Measurements from ENCODE around the gene SPACA5.

Gene SPACA5

DNA sequence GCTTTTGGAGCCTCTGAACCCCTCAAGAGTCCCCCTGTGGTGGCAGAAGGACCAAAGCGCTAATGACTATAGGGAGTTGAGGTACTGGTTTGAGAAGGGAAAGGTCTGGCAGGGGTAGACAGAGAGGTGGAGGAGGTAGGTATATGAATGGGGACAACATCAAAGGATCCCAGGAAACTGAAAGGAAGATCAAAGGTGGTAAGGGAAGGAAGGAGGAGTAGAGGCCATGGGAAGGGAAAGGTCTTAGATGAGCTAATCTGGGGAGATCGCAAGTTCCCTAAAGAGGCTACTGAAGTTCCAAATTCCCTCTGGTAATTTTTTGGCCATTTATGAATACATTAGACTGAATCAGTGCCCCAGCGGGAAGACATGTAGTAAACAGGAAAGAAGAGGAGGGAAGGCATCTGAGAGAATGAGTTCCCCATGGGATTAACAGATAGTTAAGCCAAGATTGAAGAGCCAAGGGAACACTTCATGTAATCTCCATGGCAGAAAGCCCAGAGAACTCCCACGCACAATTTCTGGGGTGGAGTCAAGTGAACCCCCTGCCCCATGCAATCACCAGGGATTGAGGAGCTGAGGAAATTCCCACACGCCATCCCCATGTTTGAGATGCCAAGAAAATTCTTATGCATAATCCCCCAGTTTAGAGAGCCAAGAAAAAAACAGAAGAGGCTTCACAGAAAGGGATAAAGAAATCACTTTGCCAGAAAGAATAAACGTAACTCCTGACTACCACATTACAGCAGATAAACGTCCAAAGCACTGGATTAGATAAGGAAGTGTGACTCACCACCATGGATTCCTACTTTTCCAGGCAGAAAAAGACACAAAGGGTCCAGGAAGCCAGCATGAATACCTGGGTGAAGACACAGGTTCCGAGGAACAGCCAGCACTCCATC lies 38.9 kb downstream of the SPACA5 start:
- Histone ChIP-seq H3K9ac (ENCODE audit: low read depth in 1 of 2, low read length in 2 of 2) (no peak overlapping the region), H3K9me3 (ENCODE audit: control insufficient read depth in 1 of 2, low read length in 2 of 2) (no peaks in the 10 kb centered on the region), H3K4me1 (ENCODE audit: control insufficient read depth in 1 of 2, insufficient read depth in 2 of 2, low read length in 2 of 2) (no peaks in the 10 kb centered on the region), H3K27me3 (ENCODE audit: control insufficient read depth in 1 of 2, insufficient read depth in 2 of 2, low read length in 2 of 2) (no peaks in the 10 kb centered on the region), H3K27ac (ENCODE audit: low read depth, low read length) (no peak overlapping the region), H3K36me3 (ENCODE audit: control insufficient read depth in 1 of 2, insufficient read depth in 2 of 2, low read length in 2 of 2) (no peaks in the 10 kb centered on the region), H3K4me3 (ENCODE audit: low read depth in 1 of 2, low read length in 2 of 2) (no peak overlapping the region)

DNA sequence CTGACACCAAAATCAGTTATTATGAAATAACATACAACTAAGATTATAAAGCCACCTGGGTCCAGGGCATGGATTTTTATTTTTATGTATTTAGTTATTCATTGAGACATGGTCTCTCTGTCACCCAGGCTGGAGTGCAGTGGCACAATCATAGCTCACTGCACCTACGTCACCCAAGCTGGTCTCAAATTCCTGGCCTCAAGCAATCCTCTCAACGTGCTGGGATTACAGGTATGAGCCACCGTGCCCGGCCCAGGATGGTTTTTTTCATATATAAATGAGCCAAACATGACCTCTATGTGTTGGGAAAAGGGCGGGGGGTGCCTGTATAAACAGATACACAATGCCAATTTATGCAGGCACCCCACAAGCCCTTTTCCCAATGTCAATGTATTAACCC lies 40.1 kb downstream of the SPACA5 start:
- H3K4me3 ChIP-seq (ENCODE audit: low read depth in 1 of 2, low read length in 2 of 2): no peak overlapping the region
- no peaks in the 10 kb centered on the region for H3K4me1 ChIP-seq (ENCODE audit: control insufficient read depth in 1 of 2, insufficient read depth in 2 of 2, low read length in 2 of 2)
- H3K9me3 ChIP-seq (ENCODE audit: control insufficient read depth in 1 of 2, low read length in 2 of 2): no peaks in the 10 kb centered on the region
- no peaks in the 10 kb centered on the region for H3K36me3 ChIP-seq (ENCODE audit: control insufficient read depth in 1 of 2, insufficient read depth in 2 of 2, low read length in 2 of 2)
- no peak overlapping the region for H3K9ac ChIP-seq (ENCODE audit: low read depth in 1 of 2, low read length in 2 of 2)
- no peak overlapping the region for H3K27ac ChIP-seq (ENCODE audit: low read depth, low read length)
- no peaks in the 10 kb centered on the region for H3K27me3 ChIP-seq (ENCODE audit: control insufficient read depth in 1 of 2, insufficient read depth in 2 of 2, low read length in 2 of 2)

DNA sequence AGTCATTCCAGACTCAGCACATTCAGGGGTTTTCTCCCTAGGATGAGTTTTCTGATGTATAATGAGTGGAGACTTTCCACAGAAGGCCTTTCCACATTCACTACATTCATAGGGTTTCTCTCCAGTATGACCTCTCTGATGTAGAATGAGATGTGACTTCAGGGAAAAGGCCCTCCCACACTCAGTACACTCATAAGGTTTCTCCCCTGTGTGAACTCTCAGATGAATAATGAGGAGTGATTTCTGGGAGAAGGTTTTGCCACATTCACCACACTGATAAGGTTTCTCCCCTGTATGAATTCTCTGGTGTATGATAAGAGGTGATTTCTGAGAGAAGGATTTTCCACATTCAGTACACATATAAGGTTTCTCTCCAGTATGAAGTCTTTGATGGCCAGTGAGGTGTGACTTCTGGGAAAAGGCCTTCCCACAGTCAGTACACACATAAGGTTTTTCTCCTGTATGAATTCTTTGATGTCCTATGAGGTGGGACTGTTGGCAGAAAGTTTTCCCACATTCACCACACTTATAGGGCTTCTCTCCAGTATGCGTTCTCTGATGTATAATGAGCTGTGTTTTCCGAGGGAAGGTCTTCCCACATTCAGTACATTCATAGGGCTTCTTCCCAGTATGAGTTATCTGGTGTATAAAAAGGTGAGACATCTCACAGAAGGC lies 52.0 kb downstream of the SPACA5 start:
- Histone ChIP-seq H3K4me3 (ENCODE audit: low read depth in 1 of 2, low read length in 2 of 2) (no peak overlapping the region), H3K27me3 (ENCODE audit: control insufficient read depth in 1 of 2, insufficient read depth in 2 of 2, low read length in 2 of 2) (no peaks in the 10 kb centered on the region), H3K9ac (ENCODE audit: low read depth in 1 of 2, low read length in 2 of 2) (no peak overlapping the region), H3K9me3 (ENCODE audit: control insufficient read depth in 1 of 2, low read length in 2 of 2) (peaks cover 12 to 22% of the 10 kb centered on the region in 2 donors), H3K4me1 (ENCODE audit: control insufficient read depth in 1 of 2, insufficient read depth in 2 of 2, low read length in 2 of 2) (no peaks in the 10 kb centered on the region), H3K27ac (ENCODE audit: low read depth, low read length) (no peak overlapping the region), H3K36me3 (ENCODE audit: control insufficient read depth in 1 of 2, insufficient read depth in 2 of 2, low read length in 2 of 2) (peaks cover 23 to 32% of the 10 kb centered on the region in 2 donors)

DNA sequence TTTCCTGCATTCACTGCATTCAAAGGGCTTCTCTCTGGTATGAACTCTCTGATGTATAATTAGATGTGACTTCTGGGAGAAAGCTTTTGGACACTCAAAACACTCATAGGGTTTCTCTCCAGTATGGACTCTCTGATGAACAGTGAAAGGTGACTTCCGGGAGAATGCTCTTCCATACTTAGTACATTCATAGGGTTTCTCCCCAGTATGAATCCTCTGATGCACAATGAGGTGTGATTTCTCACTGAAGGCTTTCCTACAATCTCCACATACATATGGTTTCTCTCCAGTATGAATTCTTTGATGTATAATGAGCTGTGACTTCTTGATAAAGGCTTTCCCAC lies 52.5 kb downstream of the SPACA5 start:
- Histone ChIP-seq H3K4me3 (ENCODE audit: low read depth in 1 of 2, low read length in 2 of 2) (no peak overlapping the region), H3K9ac (ENCODE audit: low read depth in 1 of 2, low read length in 2 of 2) (no peak overlapping the region), H3K27me3 (ENCODE audit: control insufficient read depth in 1 of 2, insufficient read depth in 2 of 2, low read length in 2 of 2) (no peaks in the 10 kb centered on the region), H3K36me3 (ENCODE audit: control insufficient read depth in 1 of 2, insufficient read depth in 2 of 2, low read length in 2 of 2) (peaks cover 23 to 32% of the 10 kb centered on the region in 2 donors), H3K4me1 (ENCODE audit: control insufficient read depth in 1 of 2, insufficient read depth in 2 of 2, low read length in 2 of 2) (no peaks in the 10 kb centered on the region), H3K9me3 (ENCODE audit: control insufficient read depth in 1 of 2, low read length in 2 of 2) (peaks cover 12 to 22% of the 10 kb centered on the region in 2 donors), H3K27ac (ENCODE audit: low read depth, low read length) (no peak overlapping the region)
